GM23338 (cell line): ENCODE data around the gene ABCB8. TPM values are rescaled to one million over a fixed set of nuclear protein-coding genes. Genes with fewer than 3 reads are reported as not detected.

ENCODE experiments used
- ATAC-seq: fragments of 200-7000 bp; cut with Tn5 transposase; 3 replicates; pipeline ENCODE4 v1.9.1; 2020
- DNase-seq: peaks from one replicate; pipeline ENCODE4 v3.0.0-alpha.2; 2015; ENCODE audit warnings: low spot score
- H2AFZ ChIP-seq: fragments of 200-600 bp; sonication (generic); 2 replicates; pipeline ENCODE4 v1.8.0; 2016; ENCODE audit warnings: antibody characterized with exemption, mild to moderate bottlenecking, moderate library complexity
- H3F3A ChIP-seq: fragments of 200-600 bp; sonication (generic); replicated peaks from 2 replicates; pipeline ENCODE4 v1.8.0; 2017; ENCODE audit warnings: antibody characterized with exemption, mixed run types, low read depth
- H3K27ac ChIP-seq: fragments of 200-600 bp; sonication (generic); 2 replicates; pipeline ENCODE4 v1.6.1; 2016; ENCODE audit warnings: low read depth
- H3K27me3 ChIP-seq: fragments of 200-600 bp; sonication (generic); 2 replicates; pipeline ENCODE4 v1.8.0; 2016; ENCODE audit warnings: mild to moderate bottlenecking, mixed run types, moderate library complexity; ENCODE audit not compliant: insufficient read depth
- H3K36me3 ChIP-seq: fragments of 200-600 bp; sonication (generic); 2 replicates; pipeline ENCODE4 v1.8.0; 2016; ENCODE audit warnings: mild to moderate bottlenecking; ENCODE audit not compliant: insufficient read depth
- H3K4me1 ChIP-seq: fragments of 200-600 bp; sonication (generic); 2 replicates; pipeline ENCODE4 v1.8.0; 2016; ENCODE audit warnings: mild to moderate bottlenecking, moderate library complexity; ENCODE audit not compliant: insufficient read depth
- H3K4me2 ChIP-seq: fragments of 200-600 bp; sonication (generic); 2 replicates; pipeline ENCODE4 v1.7.1; 2017; ENCODE audit warnings: mixed run types
- H3K4me3 ChIP-seq: fragments of 200-600 bp; sonication (generic); 2 replicates; pipeline ENCODE4 v1.6.1; 2016; ENCODE audit warnings: mixed run types
- H3K79me2 ChIP-seq: fragments of 200-600 bp; sonication (generic); replicated peaks from 2 replicates; pipeline ENCODE4 v1.8.0; 2017; ENCODE audit warnings: mild to moderate bottlenecking; ENCODE audit not compliant: insufficient read depth
- H3K9me2 ChIP-seq: fragments of 200-600 bp; sonication (generic); 2 replicates; pipeline ENCODE4 v1.8.0; 2017; ENCODE audit not compliant: insufficient read depth
- H4K20me1 ChIP-seq: fragments of 200-600 bp; sonication (generic); replicated peaks from 2 replicates; pipeline ENCODE4 v1.8.0; 2017; ENCODE audit warnings: mild to moderate bottlenecking; ENCODE audit not compliant: insufficient read depth
- H3K27ac Mint-ChIP-seq: 2 replicates; pipeline ENCODE4 v1.8.0; 2020; ENCODE audit warnings: inconsistent platforms, mild to moderate bottlenecking, moderate library complexity, mixed read lengths
- H3K27me3 Mint-ChIP-seq: 3 replicates; pipeline ENCODE4 v1.8.0; 2022; ENCODE audit warnings: low read depth, mild to moderate bottlenecking, moderate library complexity, mixed read lengths, inconsistent platforms; ENCODE audit not compliant: insufficient read depth, poor library complexity
- H3K36me3 Mint-ChIP-seq: 3 replicates; pipeline ENCODE4 v1.8.0; 2021; ENCODE audit warnings: low read depth, mild to moderate bottlenecking, inconsistent platforms, moderate library complexity, mixed read lengths
- H3K4me1 Mint-ChIP-seq: 3 replicates; pipeline ENCODE4 v1.8.0; 2020; ENCODE audit warnings: mild to moderate bottlenecking, inconsistent platforms, mixed read lengths
- H3K4me3 Mint-ChIP-seq: 3 replicates; pipeline ENCODE4 v1.8.0; 2021; ENCODE audit warnings: moderate library complexity, mild to moderate bottlenecking, inconsistent platforms, mixed read lengths
- H3K9me3 Mint-ChIP-seq: 3 replicates; pipeline ENCODE4 v1.8.0; 2020; ENCODE audit warnings: moderate library complexity, mild to moderate bottlenecking, inconsistent platforms, mixed read lengths
- CREB1 ChIP-seq: fragments of 250-450 bp; sonication (Bioruptor Pico); IDR thresholded peaks from 2 replicates; pipeline ENCODE4 v1.5.0; 2020; ENCODE audit warnings: low read depth, mild to moderate bottlenecking, moderate library complexity
- ETS1 ChIP-seq: IDR thresholded peaks from 2 replicates; pipeline ENCODE4 v1.6.1; 2016; ENCODE audit warnings: antibody characterized with exemption
- JUNB ChIP-seq: IDR thresholded peaks from one replicate; pipeline ENCODE4 v1.6.1; 2016; ENCODE audit warnings: antibody characterized with exemption; ENCODE audit not compliant: unreplicated experiment
- NANOG ChIP-seq: IDR thresholded peaks from 2 replicates; pipeline ENCODE4 v1.6.1; 2016; ENCODE audit warnings: antibody characterized with exemption, borderline replicate concordance
- POLR2AphosphoS5 ChIP-seq: IDR thresholded peaks from 2 replicates; pipeline ENCODE4 v1.6.1; 2016; ENCODE audit warnings: antibody characterized with exemption, low read depth
- ZNF331 ChIP-seq: fragments of 250-450 bp; sonication (Bioruptor Pico); IDR thresholded peaks from 2 replicates; pipeline ENCODE4 v1.5.0; 2020; ENCODE audit warnings: low read depth, mild to moderate bottlenecking, moderate library complexity
- ZNF462 ChIP-seq: fragments of 250-450 bp; sonication (Bioruptor Pico); IDR thresholded peaks from 2 replicates; pipeline ENCODE4 v1.5.0; 2020; ENCODE audit warnings: mild to moderate bottlenecking, moderate library complexity
- polyA plus RNA-seq: library from polyadenylated mRNA; unstranded; fragments of >200 nt; fragmentation: Nextera tagmentation; extraction: Ambion mirVana; gene quantifications from 2 replicates; pipeline ENCODE4 v1.2.1, GENCODE V29; 2016
- total RNA-seq: library from RNA; depleted of rRNA; stranded (reverse); fragments of >200 nt; shearing (Covaris generic); gene quantifications from 2 replicates; pipeline ENCODE4 v1.2.3, GENCODE V29; 2014

The ABCB8 gene
- total and polyA plus RNA-seq, 2 experiments from 2014 or later = 11.4 to 27.1 TPM

GRCh38 chr7:151047976-151048815, 19.9 kb downstream of the ABCB8 start, which contains the start of gene ASIC3 (continued):
- TF ChIP-seq ZNF462 (no peak), POLR2AphosphoS5 (no peak), CREB1 (CRISPR knock-in tag) (no peak)

GRCh38 chr7:151048911-151049463, 20.7 kb downstream of the ABCB8 start:
- Histone ChIP-seq H3K36me3 (no peaks in the 10 kb centered on the region), H3K4me2 (no peak overlapping the region), H3K4me1 (no peaks in the 10 kb centered on the region), H3K9me2 (no peaks in the 10 kb centered on the region), H3K27ac (no peak overlapping the region), H2AFZ (no peak overlapping the region), H3K4me3 (no peak overlapping the region), H3K27me3 (peaks cover 22% of the 10 kb centered on the region), H3F3A (no peaks in the 10 kb centered on the region), H3K79me2 (no peaks in the 10 kb centered on the region), H4K20me1 (no peaks in the 10 kb centered on the region)
- H3K36me3 Mint-ChIP-seq = no peaks in the 10 kb centered on the region
- H3K9me3 Mint-ChIP-seq = no peaks in the 10 kb centered on the region
- DNase-seq (no peak), ATAC-seq (no peak)
- peaks cover 9% of the 10 kb centered on the region for H3K4me1 Mint-ChIP-seq
- H3K27me3 Mint-ChIP-seq = peaks cover 26% of the 10 kb centered on the region
- H3K4me3 Mint-ChIP-seq = no peak overlapping the region
- no peak overlapping the region for H3K27ac Mint-ChIP-seq
- TF ChIP-seq ZNF462 (no peak), ETS1 (no peak), ZNF331 (no peak), NANOG (no peak), JUNB (no peak), CREB1 (CRISPR knock-in tag) (no peak)
